PC-9 (cell line): ENCODE results near the gene STAC. TPM values are rescaled to one million over a fixed set of nuclear protein-coding genes. Genes with fewer than 3 reads are reported as not detected.

Experiments
- BruUV-seq: library from RNA; stranded (reverse); fragments of 400-500 nt; replicated peaks from 2 replicates; lab custom pipeline; 2021; lab: Mats Ljungman, UMichigan
- CTCF ChIA-PET: fragments of 300-600 bp; sonication (Branson Sonifier 250); formaldehyde crosslinking; loops from one replicate; lab custom pipeline; 2022; ENCODE audit warnings: antibody characterized with exemption; lab: Charles Lee
- POLR2A ChIA-PET: fragments of 300-600 bp; sonication (Branson Sonifier 250); formaldehyde crosslinking; loops from one replicate; lab custom pipeline; 2022; ENCODE audit warnings: antibody characterized with exemption; ENCODE audit not compliant: unreplicated experiment; lab: Charles Lee
- DNase-seq, 2 experiments: peaks; one replicate each; pipeline versions ENCODE4 v3.0.0 to v3.0.0-alpha.2; 2015 to 2022; ENCODE audit warnings: mixed read lengths in 1 of 2
- H2AFZ ChIP-seq: fragments of 200-600 bp; sonication (generic); 2 replicates; pipeline ENCODE4 v1.8.1; 2017; ENCODE audit warnings: antibody characterized with exemption
- H3F3A ChIP-seq: fragments of 200-600 bp; sonication (generic); 2 replicates; pipeline ENCODE4 v1.8.1; 2017; ENCODE audit warnings: antibody characterized with exemption, mild to moderate bottlenecking, low read depth; ENCODE audit not compliant: insufficient read depth
- H3K27ac ChIP-seq: fragments of 200-600 bp; sonication (generic); 2 replicates; pipeline ENCODE4 v1.6.1; 2016; ENCODE audit warnings: mixed run types
- H3K27me3 ChIP-seq: fragments of 200-600 bp; sonication (generic); 2 replicates; pipeline ENCODE4 v1.6.1; 2016; ENCODE audit warnings: low read depth, mixed run types; ENCODE audit not compliant: insufficient read depth
- H3K36me3 ChIP-seq: fragments of 200-600 bp; sonication (generic); 2 replicates; pipeline ENCODE4 v1.6.1; 2016; ENCODE audit warnings: low read depth, mixed run types
- H3K4me1 ChIP-seq: fragments of 200-600 bp; sonication (generic); replicated peaks from 2 replicates; pipeline ENCODE4 v1.6.1; 2016; ENCODE audit warnings: mixed run types; ENCODE audit not compliant: insufficient read depth
- H3K4me2 ChIP-seq: fragments of 200-600 bp; sonication (generic); 2 replicates; pipeline ENCODE4 v1.6.1; 2017; ENCODE audit warnings: mixed run types
- H3K4me3 ChIP-seq: fragments of 200-600 bp; sonication (generic); 2 replicates; pipeline ENCODE4 v1.6.1; 2016; ENCODE audit warnings: mixed run types
- H3K79me2 ChIP-seq: fragments of 200-600 bp; sonication (generic); 2 replicates; pipeline ENCODE4 v1.6.1; 2017; ENCODE audit warnings: low read depth, mixed run types
- H3K9me2 ChIP-seq: fragments of 200-600 bp; sonication (generic); 2 replicates; pipeline ENCODE4 v1.8.1; 2017; ENCODE audit warnings: mild to moderate bottlenecking; ENCODE audit not compliant: insufficient read depth
- H3K9me3 ChIP-seq: fragments of 200-600 bp; sonication (generic); 2 replicates; pipeline ENCODE4 v1.8.1; 2016; ENCODE audit warnings: low read depth; ENCODE audit not compliant: insufficient read depth
- H4K20me1 ChIP-seq: fragments of 200-600 bp; sonication (generic); 2 replicates; pipeline ENCODE4 v1.8.1; 2017; ENCODE audit not compliant: insufficient read depth
- EZH2 ChIP-seq: fragments of 200-600 bp; sonication (generic); IDR thresholded peaks from 2 replicates; pipeline ENCODE4 v1.8.0; 2017; ENCODE audit warnings: antibody characterized with exemption, low read depth
- intact Hi-C: fragments of 100-400 bp; cut with micrococcal nuclease; formaldehyde crosslinking; loops from one replicate; pipeline ENCODE4 v1.10.0; 2022; ENCODE audit not compliant: unreplicated experiment
- total RNA-seq: library from RNA; stranded (reverse); gene quantifications from 2 replicates; pipeline ENCODE4 v1.2.3, GENCODE V29; 2021
- TF ChIP-seq, protein P1 (sequence below): fragments of 200-600 bp; sonication (generic); conservative IDR thresholded peaks from 2 replicates; pipeline ENCODE4 v1.6.1; 2017; ENCODE audit warnings: mixed run types, antibody characterized with exemption, mild to moderate bottlenecking, moderate library complexity

STAC gene
- total RNA-seq, 1 experiment from 2014 or later = 17.6 TPM

DNA sequence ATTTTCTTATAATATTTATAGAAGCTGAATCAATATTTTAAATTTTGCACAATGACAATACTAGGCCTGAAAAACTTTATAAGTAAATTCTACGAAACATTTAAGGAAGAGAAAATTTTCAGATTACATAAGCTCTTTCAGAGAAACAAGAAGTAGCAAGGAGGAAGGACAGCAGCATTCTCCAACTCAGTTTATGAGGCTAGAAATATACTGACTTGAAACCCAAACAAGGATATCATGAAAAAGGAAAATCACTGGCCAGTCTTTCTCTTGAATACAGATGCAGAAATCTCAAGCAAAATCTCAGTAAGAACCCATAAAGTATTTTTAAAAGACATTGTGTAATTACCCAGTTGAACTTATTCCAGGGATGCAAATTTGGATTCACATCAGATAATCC, 121.3 kb downstream of the STAC start:
- H3K27me3 ChIP-seq = no peaks in the 10 kb centered on the region
- H3K4me1 ChIP-seq = peaks cover 10% of the 10 kb centered on the region
- no peak overlapping the region for H3K4me2 ChIP-seq
- intact Hi-C loops = no loop called here
- H3F3A ChIP-seq = no peaks in the 10 kb centered on the region
- no peaks in the 10 kb centered on the region; the same call in 1 of the 2 replicates for H4K20me1 ChIP-seq
- ChIA-PET CTCF (no interaction called here), POLR2A (no interaction called here)
- no peaks in the 10 kb centered on the region for H3K9me2 ChIP-seq
- H3K9me3 ChIP-seq = no peaks in the 10 kb centered on the region
- H3K36me3 ChIP-seq = no peaks in the 10 kb centered on the region
- no peaks in the 10 kb centered on the region for H3K79me2 ChIP-seq
- TF ChIP-seq EZH2 = no peak
- TF ChIP-seq, protein P1, sequence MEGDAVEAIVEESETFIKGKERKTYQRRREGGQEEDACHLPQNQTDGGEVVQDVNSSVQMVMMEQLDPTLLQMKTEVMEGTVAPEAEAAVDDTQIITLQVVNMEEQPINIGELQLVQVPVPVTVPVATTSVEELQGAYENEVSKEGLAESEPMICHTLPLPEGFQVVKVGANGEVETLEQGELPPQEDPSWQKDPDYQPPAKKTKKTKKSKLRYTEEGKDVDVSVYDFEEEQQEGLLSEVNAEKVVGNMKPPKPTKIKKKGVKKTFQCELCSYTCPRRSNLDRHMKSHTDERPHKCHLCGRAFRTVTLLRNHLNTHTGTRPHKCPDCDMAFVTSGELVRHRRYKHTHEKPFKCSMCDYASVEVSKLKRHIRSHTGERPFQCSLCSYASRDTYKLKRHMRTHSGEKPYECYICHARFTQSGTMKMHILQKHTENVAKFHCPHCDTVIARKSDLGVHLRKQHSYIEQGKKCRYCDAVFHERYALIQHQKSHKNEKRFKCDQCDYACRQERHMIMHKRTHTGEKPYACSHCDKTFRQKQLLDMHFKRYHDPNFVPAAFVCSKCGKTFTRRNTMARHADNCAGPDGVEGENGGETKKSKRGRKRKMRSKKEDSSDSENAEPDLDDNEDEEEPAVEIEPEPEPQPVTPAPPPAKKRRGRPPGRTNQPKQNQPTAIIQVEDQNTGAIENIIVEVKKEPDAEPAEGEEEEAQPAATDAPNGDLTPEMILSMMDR = no peak
- H2AFZ ChIP-seq = no peak overlapping the region
- H3K27ac ChIP-seq = no peak overlapping the region
- no TSS peak for BruUV-seq
- DNase-seq = no peak
- H3K4me3 ChIP-seq = no peak overlapping the region

DNA sequence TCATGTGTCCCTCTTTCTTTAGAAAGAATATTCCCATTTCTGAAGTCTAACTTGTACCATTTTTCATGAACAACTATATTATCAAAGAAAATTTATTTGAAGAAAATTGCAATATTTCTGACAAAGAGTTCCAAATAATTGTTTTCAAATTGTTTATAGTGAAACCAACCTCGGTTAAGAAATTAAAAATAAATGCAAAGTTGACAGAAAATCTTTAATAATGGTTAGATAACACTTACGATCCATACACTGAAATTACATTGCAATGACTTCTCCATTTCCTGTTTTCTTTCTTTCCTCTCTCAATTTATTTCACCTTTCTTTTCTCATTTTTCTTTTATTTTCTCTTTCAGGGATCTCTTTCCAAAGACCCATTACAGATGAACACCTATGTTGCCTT, 125.1 kb downstream of the STAC start:
- no peaks in the 10 kb centered on the region for H3K36me3 ChIP-seq
- no peaks in the 10 kb centered on the region for H3K9me3 ChIP-seq

DNA sequence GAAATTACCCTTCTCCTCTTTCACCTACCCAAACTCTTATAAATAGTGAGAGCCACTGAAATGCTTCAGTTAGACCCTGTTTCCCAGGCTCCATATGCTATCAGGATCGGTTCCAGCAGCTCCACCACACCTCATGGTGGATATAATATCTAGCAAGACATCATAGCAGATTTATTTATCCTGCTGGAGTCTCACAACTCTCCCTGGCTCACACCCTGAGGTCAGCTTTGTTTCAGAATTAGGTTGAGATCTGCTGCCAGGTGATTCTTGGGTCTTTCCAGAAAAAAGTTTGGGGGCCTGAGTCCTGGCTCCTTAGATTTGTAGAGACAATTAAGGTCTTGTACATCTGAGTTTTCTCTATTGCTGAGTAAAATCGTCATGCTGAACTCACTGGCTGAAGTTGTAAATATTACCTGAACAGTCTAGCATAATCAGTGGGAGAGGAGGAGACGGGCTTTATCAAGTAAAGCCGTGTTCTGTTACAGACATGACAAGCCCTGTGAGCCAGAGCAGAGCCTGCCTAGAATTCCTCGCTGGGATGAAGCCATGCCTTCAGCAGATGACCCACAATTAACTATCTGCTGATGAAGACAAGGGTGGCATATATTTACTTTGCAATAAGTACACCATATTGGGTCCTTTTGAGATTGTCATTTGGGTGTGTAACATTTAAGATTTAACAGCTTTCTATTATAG, 131.6 kb downstream of the STAC start:
- H3K27ac ChIP-seq = no peak overlapping the region

More for the DNA sequence above, 125.1 kb downstream of the STAC start:
- intact Hi-C loops = no loop called here
- Histone ChIP-seq H3K27me3 (no peaks in the 10 kb centered on the region), H3K4me1 (no peaks in the 10 kb centered on the region), H3K9me2 (no peaks in the 10 kb centered on the region), H3K4me3 (no peak overlapping the region), H3K27ac (no peak overlapping the region), H3F3A (no peaks in the 10 kb centered on the region), H3K79me2 (no peaks in the 10 kb centered on the region), H2AFZ (no peak overlapping the region), H3K4me2 (no peak overlapping the region), H4K20me1 (no peaks in the 10 kb centered on the region; the same call in 1 of the 2 replicates)
- DNase-seq = no peak
- POLR2A ChIA-PET = no interaction called here
- no peak for TF ChIP-seq EZH2
- TF ChIP-seq, protein P1 = no peak
- CTCF ChIA-PET = no interaction called here
- no TSS peak for BruUV-seq

More for the DNA sequence above, 131.6 kb downstream of the STAC start:
- intact Hi-C loops = no loop called here
- H4K20me1 ChIP-seq = no peaks in the 10 kb centered on the region
- ChIA-PET CTCF (no interaction called here), POLR2A (no interaction called here)
- no peaks in the 10 kb centered on the region for H3K27me3 ChIP-seq
- no TSS peak for BruUV-seq
- no peak overlapping the region for H2AFZ ChIP-seq
- H3F3A ChIP-seq = no peaks in the 10 kb centered on the region
- no peaks in the 10 kb centered on the region for H3K9me2 ChIP-seq
- H3K36me3 ChIP-seq = no peaks in the 10 kb centered on the region
- no peak for DNase-seq
- H3K4me3 ChIP-seq = no peak overlapping the region
- peaks cover 10% of the 10 kb centered on the region for H3K4me1 ChIP-seq
- no peak overlapping the region for H3K4me2 ChIP-seq
- no peaks in the 10 kb centered on the region for H3K9me3 ChIP-seq
- H3K79me2 ChIP-seq = no peaks in the 10 kb centered on the region
- no peak for TF ChIP-seq EZH2
- TF ChIP-seq, protein P1 = no peak
